HCT116 (cell line): Measurements from ENCODE around the gene WDR89. TPM values are rescaled to one million over a fixed set of nuclear protein-coding genes. Genes with fewer than 3 reads are reported as not detected.

Experiments
- ATAC-seq: fragments of 200-7000 bp; cut with Tn5 transposase; 2 replicates; pipeline ENCODE4 v1.9.1; 2020; ENCODE audit warnings: mild to moderate bottlenecking, moderate library complexity
- BruUV-seq: library from RNA; stranded (reverse); fragments of 400-500 nt; replicated peaks from 2 replicates; lab custom pipeline; 2021; lab: Mats Ljungman, UMichigan
- CTCF ChIA-PET: fragments of 300-600 bp; sonication (Branson Sonifier 250); formaldehyde crosslinking; loops from one replicate; lab custom pipeline; 2021; ENCODE audit warnings: antibody characterized with exemption; lab: Charles Lee
- POLR2A ChIA-PET: fragments of 300-600, 350-600 bp; sonication (Branson Sonifier 250); formaldehyde crosslinking; loops from one replicate; lab custom pipeline; 2021; ENCODE audit warnings: antibody characterized with exemption; lab: Charles Lee
- RAD21 ChIA-PET, 2 experiments: fragments of 300-600 bp; sonication (Branson Sonifier 250); formaldehyde crosslinking; loops; one replicate each; lab custom pipeline; 2023; ENCODE audit warnings: low total read pairs in 2 of 2; ENCODE audit not compliant: uncharacterized antibody in 2 of 2, unreplicated experiment in 2 of 2, low non-redundant PET in 1 of 2; lab: Charles Lee
- DNase-seq: peaks from one replicate; pipeline ENCODE4 v3.0.0-alpha.2; 2010; ENCODE audit warnings: low read depth, low spot score
- H2AFZ ChIP-seq: fragments of 200-600 bp; shearing (Covaris generic), sonication (generic); 2 replicates; pipeline ENCODE4 v1.6.1; 2017; ENCODE audit warnings: low read depth, mixed run types, mixed read lengths, antibody characterized with exemption, low read length; ENCODE audit not compliant: poor library complexity, severe bottlenecking
- H3K27ac ChIP-seq: 2 replicates; pipeline ENCODE4 v1.5.1; 2012; ENCODE audit warnings: low read depth, low read length
- H3K27me3 ChIP-seq: fragments of 200-600 bp; sonication (generic); 2 replicates; pipeline ENCODE4 v1.6.1; 2016; ENCODE audit warnings: mixed run types, low read length, mixed read lengths; ENCODE audit not compliant: insufficient read depth
- H3K36me3 ChIP-seq, 2 experiments: fragments of 200-500 bp in 1 of 2; fragments of 200-600 bp in 1 of 2; sonication (Bioruptor generic) in 1 of 2; sonication (generic) in 1 of 2; 2 replicates each; pipeline versions ENCODE4 v1.5.1 to v1.6.1; 2014 to 2016; ENCODE audit warnings: low read length in 2 of 2, inconsistent platforms in 1 of 2, mixed read lengths in 1 of 2, mixed run types in 1 of 2; ENCODE audit not compliant: insufficient read depth in 2 of 2, control insufficient read depth in 1 of 2
- H3K4me1 ChIP-seq, 2 experiments: fragments of 200-600 bp in 1 of 2; sonication (generic) in 1 of 2; 2 replicates each; pipeline versions ENCODE4 v1.5.1 to v1.6.1; 2012 to 2017; ENCODE audit warnings: low read length in 2 of 2, inconsistent platforms in 1 of 2, mild to moderate bottlenecking in 1 of 2, mixed read lengths in 1 of 2, mixed run types in 1 of 2, moderate library complexity in 1 of 2; ENCODE audit not compliant: insufficient read depth in 2 of 2, control insufficient read depth in 1 of 2
- H3K4me2 ChIP-seq: fragments of 200-600 bp; sonication (generic); 2 replicates; pipeline ENCODE4 v1.6.1; 2017; ENCODE audit warnings: mixed run types, low read length, mixed read lengths
- H3K4me3 ChIP-seq, 2 experiments: fragments of 200-600 bp in 1 of 2; sonication (generic) in 1 of 2; replicated peaks in 1 of 2; 2 replicates each; pipeline ENCODE4 v1.5.1; 2011 to 2016; ENCODE audit warnings: low read length in 2 of 2, control low read depth in 1 of 2, low read depth in 1 of 2, mild to moderate bottlenecking in 1 of 2, mixed read lengths in 1 of 2, mixed run types in 1 of 2
- H3K79me2 ChIP-seq: fragments of 200-600 bp; sonication (generic); 2 replicates; pipeline ENCODE4 v1.6.1; 2017; ENCODE audit warnings: mild to moderate bottlenecking, mixed run types, low read length, moderate library complexity, mixed read lengths; ENCODE audit not compliant: insufficient read depth
- H3K9ac ChIP-seq: fragments of 200-600 bp; sonication (generic); 2 replicates; pipeline ENCODE4 v1.6.1; 2016; ENCODE audit warnings: low read length, mixed read lengths
- H3K9me2 ChIP-seq: fragments of 200-600 bp; sonication (generic), shearing (Covaris generic); 2 replicates; pipeline ENCODE4 v1.6.1; 2017; ENCODE audit warnings: mixed run types, mild to moderate bottlenecking, moderate library complexity; ENCODE audit not compliant: insufficient read depth
- H3K9me3 ChIP-seq, 2 experiments: fragments of 200-500 bp in 1 of 2; fragments of 200-600 bp in 1 of 2; sonication (Bioruptor generic) in 1 of 2; sonication (generic) in 1 of 2; 2 replicates each; pipeline ENCODE4 v1.6.1; 2014 to 2017; ENCODE audit warnings: low read length in 2 of 2, mixed read lengths in 2 of 2, inconsistent platforms in 1 of 2, low read depth in 1 of 2, mild to moderate bottlenecking in 1 of 2, mixed run types in 1 of 2, moderate library complexity in 1 of 2; ENCODE audit not compliant: control insufficient read depth in 1 of 2, insufficient read depth in 1 of 2
- H4K20me1 ChIP-seq: fragments of 200-600 bp; sonication (generic), shearing (Covaris generic); 2 replicates; pipeline ENCODE4 v1.6.1; 2017; ENCODE audit warnings: mixed run types, mild to moderate bottlenecking, moderate library complexity; ENCODE audit not compliant: insufficient read depth
- CBX3 ChIP-seq: IDR thresholded peaks from 2 replicates; pipeline ENCODE4 v1.6.1; 2012; ENCODE audit warnings: low read depth
- CEBPB ChIP-seq: IDR thresholded peaks from 2 replicates; pipeline ENCODE4 v1.6.1; 2012; ENCODE audit warnings: low read depth
- EZH2phosphoT487 ChIP-seq: fragments of 200-600 bp; IDR thresholded peaks from 2 replicates; pipeline ENCODE4 v1.6.1; 2018; ENCODE audit warnings: antibody characterized with exemption, borderline replicate concordance
- JUND ChIP-seq: IDR thresholded peaks from 2 replicates; pipeline ENCODE4 v1.6.1; 2012
- POLR2AphosphoS5 ChIP-seq: IDR thresholded peaks from 2 replicates; pipeline ENCODE4 v1.6.1; 2011; ENCODE audit warnings: mild to moderate bottlenecking, low read depth, low read length, moderate library complexity
- RAD21 ChIP-seq: IDR thresholded peaks from 2 replicates; pipeline ENCODE4 v1.6.1; 2012; ENCODE audit warnings: low read depth, mild to moderate bottlenecking
- SP1 ChIP-seq: IDR thresholded peaks from 2 replicates; pipeline ENCODE4 v1.6.1; 2012; ENCODE audit warnings: low read depth
- SRF ChIP-seq: IDR thresholded peaks from 2 replicates; pipeline ENCODE4 v1.6.1; 2012; ENCODE audit warnings: low read depth
- TCF7L2 ChIP-seq: IDR thresholded peaks from 2 replicates; pipeline ENCODE4 v1.7.0; 2011; ENCODE audit warnings: borderline replicate concordance, inconsistent platforms; ENCODE audit not compliant: insufficient read depth, insufficient read length; ENCODE audit errors: extremely low read depth
- ZFX ChIP-seq: fragments of 450-650 bp; IDR thresholded peaks from 2 replicates; pipeline ENCODE4 v1.6.1; 2017
- ZNF274 ChIP-seq: fragments of 200-500 bp; sonication (Bioruptor generic); IDR thresholded peaks from 2 replicates; pipeline ENCODE4 v1.6.1; 2014; ENCODE audit warnings: mild to moderate bottlenecking, low read depth, low read length, inconsistent platforms
- intact Hi-C: fragments of 100-400 bp; cut with micrococcal nuclease; formaldehyde crosslinking; loops from 2 replicates; pipeline ENCODE4 v1.10.0; 2022
- total RNA-seq: library from RNA; stranded (reverse); gene quantifications from one replicate; pipeline ENCODE4 v1.2.1, GENCODE V29; 2021; ENCODE audit not compliant: unreplicated experiment
- TF ChIP-seq, protein P1 (sequence below): IDR thresholded peaks from 2 replicates; pipeline ENCODE4 v1.6.1; 2012
- TF ChIP-seq, protein P2 (sequence below): IDR thresholded peaks from 2 replicates; pipeline ENCODE4 v1.6.1; 2012
- TF ChIP-seq, protein P3 (sequence below): IDR thresholded peaks from 2 replicates; pipeline ENCODE4 v1.6.1; 2011; ENCODE audit warnings: mild to moderate bottlenecking, low read length, moderate library complexity; ENCODE audit not compliant: insufficient replicate concordance; ENCODE audit errors: extremely low read depth
- TF ChIP-seq, protein P4 (sequence below): IDR thresholded peaks from 2 replicates; pipeline ENCODE4 v1.6.1; 2012; ENCODE audit warnings: low read depth
- TF ChIP-seq, protein P5 (sequence below), 3 experiments: fragments of 200-600 bp in 1 of 3; sonication (generic) in 1 of 3; IDR thresholded peaks in 2 of 3; conservative IDR thresholded peaks in 1 of 3; 2 replicates each; pipeline ENCODE4 v1.5.1; 2012 to 2017; ENCODE audit warnings: low read depth in 2 of 3, low read length in 2 of 3, antibody characterized with exemption in 1 of 3, borderline replicate concordance in 1 of 3, control low read depth in 1 of 3, mild to moderate bottlenecking in 1 of 3, mixed read lengths in 1 of 3, mixed run types in 1 of 3, moderate library complexity in 1 of 3; ENCODE audit not compliant: insufficient read depth in 1 of 3

The WDR89 gene
- total RNA-seq, 1 experiment from 2014 or later, result 22.8 TPM

DNA sequence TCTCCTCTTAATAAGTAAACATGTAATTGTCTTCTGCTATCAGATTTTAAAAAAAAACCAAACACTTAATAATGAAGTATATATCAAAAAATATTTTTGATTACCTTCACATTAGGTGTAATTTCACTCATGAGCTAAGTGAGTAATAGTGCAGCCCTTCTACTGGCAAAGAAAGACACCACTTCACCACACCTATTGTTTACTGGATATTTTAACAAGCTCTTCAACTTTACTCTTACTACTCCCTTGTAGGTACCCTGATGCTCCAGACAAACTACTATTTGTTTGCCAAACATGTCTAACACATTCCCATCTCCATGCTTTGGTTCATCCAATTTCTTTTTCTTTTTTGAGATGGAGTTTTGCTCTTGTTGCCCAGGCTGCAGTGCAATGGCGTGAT, 36.9 kb upstream of the WDR89 start:
- Histone ChIP-seq H3K27me3 (no peaks in the 10 kb centered on the region), H3K4me2 (no peak overlapping the region), H3K27ac (no peak overlapping the region), H3K9me2 (no peaks in the 10 kb centered on the region), H3K4me1 (peaks cover 0 to 6% of the 10 kb centered on the region in 2 experiments; a peak in 2 of 4 replicates), H4K20me1 (no peaks in the 10 kb centered on the region), H3K9ac (no peak overlapping the region), H2AFZ (no peak overlapping the region), H3K9me3 (no peaks in the 10 kb centered on the region), H3K4me3 (no peak overlapping the region), H3K36me3 (no peaks in the 10 kb centered on the region), H3K79me2 (no peaks in the 10 kb centered on the region)
- BruUV-seq, result no TSS peak
- TF ChIP-seq, protein P1, sequence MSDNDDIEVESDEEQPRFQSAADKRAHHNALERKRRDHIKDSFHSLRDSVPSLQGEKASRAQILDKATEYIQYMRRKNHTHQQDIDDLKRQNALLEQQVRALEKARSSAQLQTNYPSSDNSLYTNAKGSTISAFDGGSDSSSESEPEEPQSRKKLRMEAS, result no peak
- TF ChIP-seq POLR2AphosphoS5 (no peak), ZFX (no peak), SRF (no peak), RAD21 (no peak), CBX3 (no peak), TCF7L2 (no peak), ZNF274 (no peak), SP1 (no peak), EZH2phosphoT487 (no peak), CEBPB (no peak), JUND (no peak)
- TF ChIP-seq, protein P2, sequence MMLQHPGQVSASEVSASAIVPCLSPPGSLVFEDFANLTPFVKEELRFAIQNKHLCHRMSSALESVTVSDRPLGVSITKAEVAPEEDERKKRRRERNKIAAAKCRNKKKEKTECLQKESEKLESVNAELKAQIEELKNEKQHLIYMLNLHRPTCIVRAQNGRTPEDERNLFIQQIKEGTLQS, result no peak
- TF ChIP-seq, protein P3, sequence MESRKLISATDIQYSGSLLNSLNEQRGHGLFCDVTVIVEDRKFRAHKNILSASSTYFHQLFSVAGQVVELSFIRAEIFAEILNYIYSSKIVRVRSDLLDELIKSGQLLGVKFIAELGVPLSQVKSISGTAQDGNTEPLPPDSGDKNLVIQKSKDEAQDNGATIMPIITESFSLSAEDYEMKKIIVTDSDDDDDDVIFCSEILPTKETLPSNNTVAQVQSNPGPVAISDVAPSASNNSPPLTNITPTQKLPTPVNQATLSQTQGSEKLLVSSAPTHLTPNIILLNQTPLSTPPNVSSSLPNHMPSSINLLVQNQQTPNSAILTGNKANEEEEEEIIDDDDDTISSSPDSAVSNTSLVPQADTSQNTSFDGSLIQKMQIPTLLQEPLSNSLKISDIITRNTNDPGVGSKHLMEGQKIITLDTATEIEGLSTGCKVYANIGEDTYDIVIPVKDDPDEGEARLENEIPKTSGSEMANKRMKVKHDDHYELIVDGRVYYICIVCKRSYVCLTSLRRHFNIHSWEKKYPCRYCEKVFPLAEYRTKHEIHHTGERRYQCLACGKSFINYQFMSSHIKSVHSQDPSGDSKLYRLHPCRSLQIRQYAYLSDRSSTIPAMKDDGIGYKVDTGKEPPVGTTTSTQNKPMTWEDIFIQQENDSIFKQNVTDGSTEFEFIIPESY, result no peak
- TF ChIP-seq, protein P4, sequence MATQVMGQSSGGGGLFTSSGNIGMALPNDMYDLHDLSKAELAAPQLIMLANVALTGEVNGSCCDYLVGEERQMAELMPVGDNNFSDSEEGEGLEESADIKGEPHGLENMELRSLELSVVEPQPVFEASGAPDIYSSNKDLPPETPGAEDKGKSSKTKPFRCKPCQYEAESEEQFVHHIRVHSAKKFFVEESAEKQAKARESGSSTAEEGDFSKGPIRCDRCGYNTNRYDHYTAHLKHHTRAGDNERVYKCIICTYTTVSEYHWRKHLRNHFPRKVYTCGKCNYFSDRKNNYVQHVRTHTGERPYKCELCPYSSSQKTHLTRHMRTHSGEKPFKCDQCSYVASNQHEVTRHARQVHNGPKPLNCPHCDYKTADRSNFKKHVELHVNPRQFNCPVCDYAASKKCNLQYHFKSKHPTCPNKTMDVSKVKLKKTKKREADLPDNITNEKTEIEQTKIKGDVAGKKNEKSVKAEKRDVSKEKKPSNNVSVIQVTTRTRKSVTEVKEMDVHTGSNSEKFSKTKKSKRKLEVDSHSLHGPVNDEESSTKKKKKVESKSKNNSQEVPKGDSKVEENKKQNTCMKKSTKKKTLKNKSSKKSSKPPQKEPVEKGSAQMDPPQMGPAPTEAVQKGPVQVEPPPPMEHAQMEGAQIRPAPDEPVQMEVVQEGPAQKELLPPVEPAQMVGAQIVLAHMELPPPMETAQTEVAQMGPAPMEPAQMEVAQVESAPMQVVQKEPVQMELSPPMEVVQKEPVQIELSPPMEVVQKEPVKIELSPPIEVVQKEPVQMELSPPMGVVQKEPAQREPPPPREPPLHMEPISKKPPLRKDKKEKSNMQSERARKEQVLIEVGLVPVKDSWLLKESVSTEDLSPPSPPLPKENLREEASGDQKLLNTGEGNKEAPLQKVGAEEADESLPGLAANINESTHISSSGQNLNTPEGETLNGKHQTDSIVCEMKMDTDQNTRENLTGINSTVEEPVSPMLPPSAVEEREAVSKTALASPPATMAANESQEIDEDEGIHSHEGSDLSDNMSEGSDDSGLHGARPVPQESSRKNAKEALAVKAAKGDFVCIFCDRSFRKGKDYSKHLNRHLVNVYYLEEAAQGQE, result no peak
- TF ChIP-seq, protein P5, sequence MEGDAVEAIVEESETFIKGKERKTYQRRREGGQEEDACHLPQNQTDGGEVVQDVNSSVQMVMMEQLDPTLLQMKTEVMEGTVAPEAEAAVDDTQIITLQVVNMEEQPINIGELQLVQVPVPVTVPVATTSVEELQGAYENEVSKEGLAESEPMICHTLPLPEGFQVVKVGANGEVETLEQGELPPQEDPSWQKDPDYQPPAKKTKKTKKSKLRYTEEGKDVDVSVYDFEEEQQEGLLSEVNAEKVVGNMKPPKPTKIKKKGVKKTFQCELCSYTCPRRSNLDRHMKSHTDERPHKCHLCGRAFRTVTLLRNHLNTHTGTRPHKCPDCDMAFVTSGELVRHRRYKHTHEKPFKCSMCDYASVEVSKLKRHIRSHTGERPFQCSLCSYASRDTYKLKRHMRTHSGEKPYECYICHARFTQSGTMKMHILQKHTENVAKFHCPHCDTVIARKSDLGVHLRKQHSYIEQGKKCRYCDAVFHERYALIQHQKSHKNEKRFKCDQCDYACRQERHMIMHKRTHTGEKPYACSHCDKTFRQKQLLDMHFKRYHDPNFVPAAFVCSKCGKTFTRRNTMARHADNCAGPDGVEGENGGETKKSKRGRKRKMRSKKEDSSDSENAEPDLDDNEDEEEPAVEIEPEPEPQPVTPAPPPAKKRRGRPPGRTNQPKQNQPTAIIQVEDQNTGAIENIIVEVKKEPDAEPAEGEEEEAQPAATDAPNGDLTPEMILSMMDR (IDR thresholded peaks at IDR 0.05 in 2 of 3, conservative IDR thresholded peaks at IDR 0.05 in 1 of 3; ENCODE audit: borderline replicate concordance in 1 of 3, insufficient read depth in 1 of 3, low read depth in 2 of 3, low read length in 2 of 3), result no peak
- ChIA-PET CTCF (no interaction called here), POLR2A (no interaction called here), RAD21 (no interaction called here)
- DNase-seq (no peak), ATAC-seq (no peak)
- intact Hi-C loops, result no loop called here
